A172 (cell line): ENCODE measurements around the gene NRTN. TPM values are rescaled to one million over a fixed set of nuclear protein-coding genes. Genes with fewer than 3 reads are reported as not detected.

Source experiments
- DNase-seq: peaks from one replicate; pipeline ENCODE4 v3.0.0-alpha.2; 2015; ENCODE audit warnings: low spot score
- total RNA-seq: library from RNA; depleted of rRNA; stranded (reverse); fragments of >200 nt; shearing (Covaris generic); gene quantifications from 2 replicates; pipeline ENCODE4 v1.2.3, GENCODE V29; 2014

NRTN gene
- total RNA-seq, 1 experiment from 2014 or later: not detected

- DNase-seq: no peak
Measured at GRCh38 chr19:5814123-5814851, 9.4 kb downstream of the NRTN start.

- no peak for DNase-seq
Measured at GRCh38 chr19:5814852-5815246, 10.0 kb downstream of the NRTN start.

DNA sequence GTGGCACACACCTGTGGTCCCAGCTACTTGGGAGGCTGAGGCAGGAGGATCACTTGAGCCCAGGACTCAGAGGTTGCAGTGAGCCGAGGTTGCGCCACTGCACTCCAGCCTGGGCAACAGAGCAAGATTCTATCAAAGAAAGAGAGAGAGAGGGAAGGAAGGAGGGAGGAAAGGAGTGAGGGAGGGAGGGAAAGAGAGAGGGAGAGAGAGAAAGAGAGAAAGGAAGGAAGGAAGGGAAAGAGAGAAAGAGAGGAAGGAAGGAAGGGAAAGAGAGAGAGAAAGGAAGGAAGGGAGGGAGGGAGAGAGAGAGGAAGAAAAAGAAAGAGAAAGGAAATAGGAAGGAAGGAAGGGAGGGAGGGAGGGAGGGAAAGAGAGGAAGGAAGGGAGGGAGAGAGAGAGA is 12.4 kb downstream of the NRTN start:
- no peak for DNase-seq

DNA sequence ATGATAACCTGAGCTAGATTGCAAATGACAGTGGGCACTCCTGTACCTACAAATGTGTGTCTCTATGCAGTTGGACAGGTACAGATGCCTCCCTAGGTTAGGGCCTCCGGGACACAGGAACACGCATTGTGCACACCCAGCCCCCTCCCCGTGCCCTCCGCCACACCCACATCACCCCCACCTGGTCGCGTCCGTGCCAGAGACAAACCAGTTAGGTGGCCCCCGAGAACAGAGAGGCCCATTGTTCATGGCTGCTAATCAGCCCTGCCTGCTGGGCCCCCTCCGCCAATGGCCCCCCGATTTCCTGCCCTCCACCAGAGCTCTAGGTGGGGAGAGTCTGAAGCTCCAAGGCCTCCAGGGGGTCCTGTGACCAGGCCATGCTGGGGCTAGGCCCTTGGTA is 13.7 kb downstream of the NRTN start:
- no peak for DNase-seq

DNA sequence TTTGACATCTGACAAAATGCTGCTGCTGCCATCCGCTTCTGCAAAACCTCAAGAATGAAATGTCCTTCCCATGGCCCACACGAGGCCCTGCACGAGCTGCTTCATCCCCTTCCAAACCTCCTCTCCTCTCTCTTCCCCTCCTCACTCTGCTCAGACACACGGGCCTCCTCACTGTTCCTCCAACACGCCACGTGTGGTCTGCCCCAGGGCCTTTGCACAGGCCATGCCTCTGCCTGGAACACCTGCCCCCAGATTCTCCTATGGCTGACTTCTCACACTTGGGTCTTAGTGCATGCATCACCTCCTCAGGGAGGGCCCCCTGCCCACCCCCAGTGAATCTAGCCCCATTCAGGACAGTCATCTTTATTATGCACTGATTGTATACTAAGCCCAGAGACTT is 15.9 kb downstream of the NRTN start:
- DNase-seq: no peak

GRCh38 chr19:5821521-5822180 is 16.8 kb downstream of the NRTN start:
- DNase-seq: no peak

GRCh38 chr19:5822181-5822844 is 17.4 kb downstream of the NRTN start:
- DNase-seq: no peak

- no peak for DNase-seq
Measured at GRCh38 chr19:5823579-5824281, 18.9 kb downstream of the NRTN start.

DNA sequence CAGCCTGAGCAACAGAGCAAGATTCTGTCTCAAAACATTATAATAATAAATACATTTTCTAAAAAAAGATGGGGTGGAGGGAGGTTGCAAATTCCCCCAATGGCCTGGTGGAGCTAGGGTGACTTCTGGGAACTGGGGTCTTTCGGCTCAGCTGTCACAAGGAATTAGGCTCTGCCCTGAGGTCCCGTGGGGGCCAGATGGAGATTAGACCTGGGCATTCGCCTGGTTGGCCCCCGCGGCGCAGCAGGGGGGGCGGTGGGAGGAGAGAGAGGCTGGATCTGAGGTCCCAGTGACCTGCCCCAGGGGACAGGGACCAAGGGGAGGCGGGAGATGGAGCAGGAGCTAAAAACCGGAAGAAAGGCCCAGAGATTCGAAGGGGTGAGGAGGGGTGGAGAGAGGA is 19.9 kb downstream of the NRTN start:
- DNase-seq: no peak

- no peak for DNase-seq
Measured at GRCh38 chr19:5825178-5825577, 20.3 kb downstream of the NRTN start.

GRCh38 chr19:5826531-5827341 is 21.9 kb downstream of the NRTN start:
- DNase-seq: peak; percentile 79

DNA sequence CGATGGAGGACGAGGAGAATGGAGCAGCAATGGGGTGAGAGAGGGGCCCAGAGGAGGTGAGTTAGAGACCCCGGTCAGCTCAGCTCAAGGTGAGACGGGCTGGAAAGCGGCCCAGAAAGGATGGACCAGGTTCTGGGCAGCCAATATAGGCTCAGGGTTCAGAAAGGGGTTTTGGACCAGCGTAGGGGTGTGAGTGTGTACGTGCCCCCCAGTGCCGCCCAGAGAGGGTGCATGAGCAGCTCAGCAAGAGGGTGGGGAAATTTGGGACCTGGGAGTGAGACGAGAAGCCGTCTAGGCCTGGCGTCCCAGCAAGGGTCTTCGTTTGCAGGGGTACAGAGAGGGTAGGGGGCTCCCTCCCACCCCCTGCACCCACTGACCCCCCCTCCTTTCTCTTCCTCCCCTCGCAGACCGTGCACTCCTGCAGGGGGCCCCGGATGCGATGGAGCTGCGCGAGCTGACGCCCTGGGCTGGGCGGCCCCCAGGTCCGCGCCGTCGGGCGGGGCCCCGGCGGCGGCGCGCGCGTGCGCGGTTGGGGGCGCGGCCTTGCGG is 22.5 kb downstream of the NRTN start:
- DNase-seq: no peak

DNA sequence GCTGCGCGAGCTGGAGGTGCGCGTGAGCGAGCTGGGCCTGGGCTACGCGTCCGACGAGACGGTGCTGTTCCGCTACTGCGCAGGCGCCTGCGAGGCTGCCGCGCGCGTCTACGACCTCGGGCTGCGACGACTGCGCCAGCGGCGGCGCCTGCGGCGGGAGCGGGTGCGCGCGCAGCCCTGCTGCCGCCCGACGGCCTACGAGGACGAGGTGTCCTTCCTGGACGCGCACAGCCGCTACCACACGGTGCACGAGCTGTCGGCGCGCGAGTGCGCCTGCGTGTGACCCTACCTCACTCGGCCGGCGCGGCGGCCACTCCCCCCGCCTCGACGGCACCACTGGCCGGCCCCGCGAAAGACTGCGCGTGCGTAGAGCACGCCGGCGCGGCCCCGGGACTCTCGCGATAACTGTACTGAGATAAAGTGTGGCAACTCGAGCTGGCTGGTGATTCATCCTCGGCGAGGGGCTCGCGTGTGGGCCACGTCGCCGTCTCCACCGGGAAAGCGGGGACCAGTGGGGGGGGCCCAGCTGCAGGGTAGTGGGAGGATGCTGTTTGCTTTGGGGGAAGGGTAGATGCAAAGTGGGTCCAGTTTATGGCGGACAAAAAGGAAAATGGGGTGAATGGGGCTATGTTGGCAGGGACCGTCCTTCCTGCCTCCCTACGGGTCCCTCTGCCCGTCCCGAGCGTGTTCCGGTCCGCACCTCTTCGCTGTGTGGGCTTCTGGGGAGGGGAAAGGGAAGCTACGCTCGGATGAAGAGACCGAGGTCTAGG is 23.2 kb downstream of the NRTN start:
- DNase-seq: peak; percentile 56

DNA sequence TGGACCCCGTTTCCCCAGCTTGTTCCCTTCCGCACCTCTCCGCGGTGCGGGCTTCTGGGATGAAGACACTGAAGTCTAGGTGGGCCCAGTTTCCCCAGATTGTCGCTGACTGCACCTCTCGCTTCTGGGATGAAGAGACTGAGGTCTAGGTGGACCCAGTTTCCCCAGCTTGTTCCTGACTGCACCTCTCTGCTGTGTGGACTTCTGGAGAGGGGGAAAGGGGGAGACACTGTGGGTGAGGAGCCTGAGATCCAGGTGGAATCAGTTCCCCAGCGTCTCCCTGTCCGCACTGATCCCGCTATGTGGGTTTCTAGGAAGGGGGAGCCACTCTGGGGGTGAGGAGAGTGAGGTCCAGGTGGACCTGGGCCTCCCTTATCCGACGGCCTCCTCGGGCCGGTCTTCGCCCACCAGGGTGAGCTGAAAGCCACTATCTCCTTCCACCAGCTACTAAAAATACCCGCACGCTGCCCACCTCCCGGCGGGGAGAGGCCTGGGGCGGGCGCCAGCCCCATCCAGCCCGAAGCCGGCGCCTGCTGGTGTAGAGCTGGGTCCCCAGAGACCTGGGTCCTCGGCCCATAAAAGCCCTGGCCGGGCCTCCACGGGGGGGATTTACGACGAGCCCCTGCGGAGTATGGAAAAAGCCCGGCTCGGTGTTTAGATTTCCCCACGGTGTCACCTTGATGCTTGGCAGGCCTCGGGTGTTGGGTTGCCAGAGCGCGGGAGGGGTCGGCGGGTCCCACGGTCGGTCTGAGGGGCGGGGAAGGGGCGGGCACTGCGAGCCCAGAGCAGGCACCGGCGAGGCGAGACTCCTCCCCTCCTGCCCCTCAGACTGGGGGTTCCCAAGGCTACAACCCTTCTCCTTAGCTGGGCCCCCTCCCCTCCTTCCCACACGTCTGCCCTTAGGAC is 24.0 kb downstream of the NRTN start:
- no peak for DNase-seq

DNA sequence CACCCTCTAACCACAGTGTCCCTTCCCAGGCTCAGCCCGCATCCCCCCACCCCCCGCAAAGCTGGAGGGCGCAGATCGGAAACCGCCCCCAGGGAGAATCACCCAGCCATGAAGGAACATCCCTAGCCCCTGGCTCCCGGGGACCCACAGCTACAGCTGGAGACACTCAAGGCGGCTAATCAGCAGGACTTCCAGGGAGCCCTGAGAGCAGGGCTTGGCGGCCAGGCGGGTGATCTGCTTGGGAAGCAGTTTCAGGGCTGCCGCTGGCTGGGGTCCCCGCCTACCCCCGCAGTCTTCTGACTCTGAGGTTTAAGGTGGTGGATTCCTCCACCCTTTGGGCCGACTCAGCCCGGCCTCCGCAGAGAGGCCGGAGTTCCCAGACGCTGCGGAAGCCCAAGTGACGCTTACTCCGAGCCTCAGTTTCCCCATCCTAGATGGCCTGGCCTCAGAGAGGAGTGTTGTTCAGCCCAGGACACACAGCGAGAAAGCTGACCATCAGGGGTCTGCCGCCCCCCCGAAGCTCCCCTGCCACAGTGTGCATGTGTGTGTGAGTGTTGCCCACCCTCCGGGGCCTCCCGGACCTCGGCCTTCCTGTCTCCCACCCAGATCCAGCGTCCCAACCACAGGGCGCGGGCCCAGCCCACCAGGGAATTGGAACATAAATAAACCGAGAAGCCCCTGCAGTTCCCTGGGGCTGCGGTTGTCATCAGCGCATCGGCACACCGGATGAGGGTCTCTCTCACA is 24.9 kb downstream of the NRTN start:
- DNase-seq: no peak

- DNase-seq: no peak
Measured at GRCh38 chr19:5831159-5831558, 26.3 kb downstream of the NRTN start.

DNA sequence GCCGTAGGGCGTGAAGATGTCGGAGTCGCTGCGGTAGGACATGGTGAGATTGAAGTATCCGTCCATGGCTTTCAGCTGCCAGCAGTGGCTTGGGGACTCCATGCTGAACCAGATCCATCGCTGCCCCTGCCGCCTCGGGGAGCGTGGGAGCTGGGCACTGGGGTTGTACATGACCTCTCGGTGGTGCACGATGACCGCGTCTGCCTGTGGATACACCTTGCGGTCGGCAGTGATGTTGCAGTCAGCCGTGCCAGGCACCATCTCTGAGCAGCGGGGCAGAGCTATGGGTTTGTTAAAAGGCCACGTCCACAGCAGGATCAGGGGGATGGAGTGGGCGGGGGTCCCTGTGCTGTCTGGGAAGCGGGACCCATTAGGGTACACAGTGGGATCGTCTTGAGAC is 27.2 kb downstream of the NRTN start:
- DNase-seq: no peak

DNA sequence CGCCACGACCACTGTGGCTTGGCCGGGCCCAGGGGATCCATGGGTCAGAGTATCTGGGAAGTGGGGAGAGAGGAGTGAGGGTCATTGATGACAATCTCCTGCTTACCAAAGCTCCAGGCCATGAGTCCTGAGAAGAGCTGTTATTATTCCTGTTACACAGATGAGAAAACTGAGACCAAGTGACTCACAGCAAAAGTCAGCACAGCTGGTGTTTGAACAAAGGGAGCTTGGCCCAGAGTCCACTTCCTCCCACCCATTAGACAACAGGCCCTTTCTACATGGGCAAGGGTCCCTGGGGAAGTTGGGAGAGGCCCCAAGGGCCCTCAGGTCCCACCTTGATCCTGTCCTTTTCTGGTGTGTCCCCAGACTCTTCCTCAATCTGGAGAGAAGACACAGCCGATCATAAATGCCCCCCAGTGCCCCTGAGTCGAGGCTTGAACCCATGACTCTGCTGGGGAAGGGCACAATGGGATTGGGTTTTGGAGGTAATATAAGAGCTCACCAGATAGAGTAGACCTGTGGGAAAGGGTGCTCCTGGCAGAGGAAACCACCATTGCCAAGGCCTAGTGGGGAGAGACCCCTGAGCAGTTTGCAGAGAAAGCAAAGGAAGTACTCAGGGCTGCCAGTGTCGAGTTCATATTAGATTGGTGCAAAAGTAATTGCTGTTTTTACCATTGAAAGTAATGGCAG is 27.8 kb downstream of the NRTN start:
- no peak for DNase-seq
